Lower leg skin (tissue), 3 donors: Measurements from ENCODE around the gene NF2.

Experiments used
- CTCF ChIP-seq, 3 donors: fragments of 450-650 bp; IDR thresholded peaks; one replicate each; pipeline ENCODE4 v1.5.1; 2016; ENCODE audit warnings: antibody characterized with exemption in 3 of 3, mild to moderate bottlenecking in 3 of 3, moderate library complexity in 2 of 3
- POLR2A ChIP-seq, 2 donors: fragments of 450-650 bp; IDR thresholded peaks; one replicate each; pipeline ENCODE4 v1.6.1; 2016 to 2017; ENCODE audit warnings: antibody characterized with exemption in 2 of 2, mild to moderate bottlenecking in 1 of 2, moderate library complexity in 1 of 2

- no peak for TF ChIP-seq CTCF (IDR thresholded peaks at IDR 0.05)
- no peak for TF ChIP-seq POLR2A (IDR thresholded peaks at IDR 0.05)
Measured at GRCh38 chr22:29705651-29706050, 102.2 kb downstream of the NF2 start.
